Left lung (tissue), 10 donors: ENCODE results near the gene AFF1. TPM values are rescaled to one million over a fixed set of nuclear protein-coding genes. Genes with fewer than 3 reads are reported as not detected.

Experiments
- ATAC-seq: fragments of 200-7000 bp; cut with Tn5 transposase; one replicate; pipeline ENCODE4 v1.9.1; 2020; ENCODE audit warnings: moderate library complexity
- DNase-seq, 4 donors: peaks; one replicate each; pipeline ENCODE4 v3.0.0-alpha.2; 2013 to 2020
- H3K27ac ChIP-seq, 2 donors: fragments of 200-600 bp; sonication (generic) in 1 of 2; one replicate each; pipeline versions ENCODE4 v1.5.0 to v1.8.0; 2020 to 2021
- H3K27me3 ChIP-seq, 2 donors: fragments of 200-600 bp; sonication (generic) in 1 of 2; one replicate each; pipeline versions ENCODE4 v1.5.0 to v1.8.0; 2020 to 2021
- H3K36me3 ChIP-seq, 2 donors: fragments of 200-600 bp; sonication (generic) in 1 of 2; one replicate each; pipeline versions ENCODE4 v1.5.0 to v1.8.0; 2020 to 2021
- H3K4me1 ChIP-seq, 2 donors: fragments of 200-600 bp; one replicate each; pipeline ENCODE4 v1.8.0; 2021
- H3K4me3 ChIP-seq, 2 donors: fragments of 200-600 bp; sonication (generic) in 1 of 2; one replicate each; pipeline versions ENCODE4 v1.5.0 to v1.8.0; 2020 to 2021; ENCODE audit warnings: mild to moderate bottlenecking in 1 of 2
- H3K9me3 ChIP-seq, 2 donors: fragments of 200-600 bp; sonication (generic) in 1 of 2; one replicate each; pipeline versions ENCODE4 v1.5.0 to v1.8.0; 2020 to 2021
- CTCF ChIP-seq, 2 donors: fragments of 200-600 bp; sonication (generic) in 1 of 2; IDR thresholded peaks; one replicate each; pipeline versions ENCODE4 v1.5.0 to v1.8.0; 2021; ENCODE audit warnings: antibody characterized with exemption in 2 of 2
- intact Hi-C, 2 donors: fragments of 100-400 bp; cut with DNase I; formaldehyde crosslinking; loops; one replicate each; pipeline versions ENCODE4 v1.11.2 to v1.14.2; 2022
- polyA plus RNA-seq, 6 donors: library from polyadenylated mRNA; unstranded; fragments of 120-200 nt; gene quantifications; one replicate each; pipeline ENCODE4 v1.2.1, GENCODE V29; 2013; ENCODE audit not compliant: insufficient read length in 6 of 6
- total RNA-seq, 2 donors: library from RNA; stranded (reverse); fragmentation: NEBNext Ultra II Directional; extraction: Animal tissue kit (Norgen Biotek cat#: 25700); gene quantifications; one replicate each; pipeline ENCODE4 v1.2.1, GENCODE V29; 2021
- donor health status: DM: no; HTN: yes; CAD: no.
- donor health status: DM: no; HTN: no; CAD: no.

The AFF1 gene
- total and polyA plus RNA-seq, 8 donors, result 40.8 to 86.0 (median 48.1) TPM

- no peak overlapping the region for H3K27ac ChIP-seq
- ATAC-seq (no peak), DNase-seq (no peak)
- H3K27me3 ChIP-seq, result no peaks in the 10 kb centered on the region
- intact Hi-C loops, result no loop called here
- H3K9me3 ChIP-seq, result no peaks in the 10 kb centered on the region
- peaks cover 0 to 64% of the 10 kb centered on the region in 2 donors for H3K36me3 ChIP-seq
- H3K4me3 ChIP-seq, result no peak overlapping the region
- TF ChIP-seq CTCF (IDR thresholded peaks at IDR 0.05), result no peak
- H3K4me1 ChIP-seq, result peaks cover 0 to 11% of the 10 kb centered on the region in 2 donors
Observed at GRCh38 chr4:87112063-87112462, 177.3 kb downstream of the AFF1 start.

GRCh38 chr4:87114245-87115062, 179.6 kb downstream of the AFF1 start:
- Histone ChIP-seq H3K27ac (no peak overlapping the region), H3K9me3 (no peaks in the 10 kb centered on the region), H3K27me3 (no peaks in the 10 kb centered on the region), H3K36me3 (peaks cover 0 to 64% of the 10 kb centered on the region in 2 donors), H3K4me3 (no peak overlapping the region), H3K4me1 (peaks cover 0 to 2% of the 10 kb centered on the region in 2 donors)
- DNase-seq (no peak), ATAC-seq (no peak)
- intact Hi-C loops, result no loop called here
- no peak for TF ChIP-seq CTCF (IDR thresholded peaks at IDR 0.05)

- H3K9me3 ChIP-seq, result no peaks in the 10 kb centered on the region
- no peak for DNase-seq
- no peak for ATAC-seq
- peaks cover 0 to 75% of the 10 kb centered on the region in 2 donors for H3K36me3 ChIP-seq
- H3K27me3 ChIP-seq, result no peaks in the 10 kb centered on the region
- no peak for TF ChIP-seq CTCF (IDR thresholded peaks at IDR 0.05)
- H3K27ac ChIP-seq, result no peak overlapping the region
- peaks cover 0 to 20% of the 10 kb centered on the region in 2 donors for H3K4me1 ChIP-seq
- intact Hi-C loops, result no loop called here
- no peak overlapping the region for H3K4me3 ChIP-seq
Observed at GRCh38 chr4:87116231-87116630, 181.4 kb downstream of the AFF1 start.

- Histone ChIP-seq H3K27me3 (no peaks in the 10 kb centered on the region), H3K9me3 (no peaks in the 10 kb centered on the region), H3K4me1 (peaks cover 4 to 30% of the 10 kb centered on the region in 2 donors), H3K4me3 (no peak overlapping the region), H3K36me3 (peaks cover 0 to 70% of the 10 kb centered on the region in 2 donors), H3K27ac (no peak overlapping the region)
- peak; percentile 46 for ATAC-seq
- DNase-seq, result no peak
- TF ChIP-seq CTCF (IDR thresholded peaks at IDR 0.05), result no peak
- intact Hi-C loops, result no loop called here
Observed at GRCh38 chr4:87117051-87117731, 182.4 kb downstream of the AFF1 start.

- TF ChIP-seq CTCF (IDR thresholded peaks at IDR 0.05), result no peak
- peaks cover 4 to 35% of the 10 kb centered on the region in 2 donors for H3K4me1 ChIP-seq
- no peaks in the 10 kb centered on the region for H3K9me3 ChIP-seq
- H3K4me3 ChIP-seq, result no peak overlapping the region
- intact Hi-C loops, result no loop called here
- peaks cover 0 to 68% of the 10 kb centered on the region in 2 donors for H3K36me3 ChIP-seq
- no peaks in the 10 kb centered on the region for H3K27me3 ChIP-seq
- no peak for DNase-seq
- no peak for ATAC-seq
- no peak overlapping the region for H3K27ac ChIP-seq
Observed at GRCh38 chr4:87117732-87118075, 182.9 kb downstream of the AFF1 start.
